ENCODE data around the gene SRSF1.

- TF ChIP-seq, protein P1, sequence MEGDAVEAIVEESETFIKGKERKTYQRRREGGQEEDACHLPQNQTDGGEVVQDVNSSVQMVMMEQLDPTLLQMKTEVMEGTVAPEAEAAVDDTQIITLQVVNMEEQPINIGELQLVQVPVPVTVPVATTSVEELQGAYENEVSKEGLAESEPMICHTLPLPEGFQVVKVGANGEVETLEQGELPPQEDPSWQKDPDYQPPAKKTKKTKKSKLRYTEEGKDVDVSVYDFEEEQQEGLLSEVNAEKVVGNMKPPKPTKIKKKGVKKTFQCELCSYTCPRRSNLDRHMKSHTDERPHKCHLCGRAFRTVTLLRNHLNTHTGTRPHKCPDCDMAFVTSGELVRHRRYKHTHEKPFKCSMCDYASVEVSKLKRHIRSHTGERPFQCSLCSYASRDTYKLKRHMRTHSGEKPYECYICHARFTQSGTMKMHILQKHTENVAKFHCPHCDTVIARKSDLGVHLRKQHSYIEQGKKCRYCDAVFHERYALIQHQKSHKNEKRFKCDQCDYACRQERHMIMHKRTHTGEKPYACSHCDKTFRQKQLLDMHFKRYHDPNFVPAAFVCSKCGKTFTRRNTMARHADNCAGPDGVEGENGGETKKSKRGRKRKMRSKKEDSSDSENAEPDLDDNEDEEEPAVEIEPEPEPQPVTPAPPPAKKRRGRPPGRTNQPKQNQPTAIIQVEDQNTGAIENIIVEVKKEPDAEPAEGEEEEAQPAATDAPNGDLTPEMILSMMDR (conservative IDR thresholded peaks at IDR 0.05; ENCODE audit: low read depth, low read length), result no peak
- TF ChIP-seq EZH2 (IDR thresholded peaks at IDR 0.05; ENCODE audit: borderline replicate concordance, low read depth, low read length, poor library complexity, severe bottlenecking), result no peak
These were observed 4.1 kb downstream of the SRSF1 start for GRCh38 chr17:58002973-58003372.
